SH-SY5Y (cell line): ENCODE data around the gene MATK.

Experiments
- GATA2 ChIP-seq: IDR thresholded peaks from 2 replicates; pipeline ENCODE4 v1.6.1; 2011; ENCODE audit warnings: mild to moderate bottlenecking, low read depth, low read length
- GATA3 ChIP-seq: IDR thresholded peaks from 2 replicates; pipeline ENCODE4 v1.6.1; 2011; ENCODE audit warnings: low read depth, mild to moderate bottlenecking, low read length, moderate library complexity

The MATK gene

DNA sequence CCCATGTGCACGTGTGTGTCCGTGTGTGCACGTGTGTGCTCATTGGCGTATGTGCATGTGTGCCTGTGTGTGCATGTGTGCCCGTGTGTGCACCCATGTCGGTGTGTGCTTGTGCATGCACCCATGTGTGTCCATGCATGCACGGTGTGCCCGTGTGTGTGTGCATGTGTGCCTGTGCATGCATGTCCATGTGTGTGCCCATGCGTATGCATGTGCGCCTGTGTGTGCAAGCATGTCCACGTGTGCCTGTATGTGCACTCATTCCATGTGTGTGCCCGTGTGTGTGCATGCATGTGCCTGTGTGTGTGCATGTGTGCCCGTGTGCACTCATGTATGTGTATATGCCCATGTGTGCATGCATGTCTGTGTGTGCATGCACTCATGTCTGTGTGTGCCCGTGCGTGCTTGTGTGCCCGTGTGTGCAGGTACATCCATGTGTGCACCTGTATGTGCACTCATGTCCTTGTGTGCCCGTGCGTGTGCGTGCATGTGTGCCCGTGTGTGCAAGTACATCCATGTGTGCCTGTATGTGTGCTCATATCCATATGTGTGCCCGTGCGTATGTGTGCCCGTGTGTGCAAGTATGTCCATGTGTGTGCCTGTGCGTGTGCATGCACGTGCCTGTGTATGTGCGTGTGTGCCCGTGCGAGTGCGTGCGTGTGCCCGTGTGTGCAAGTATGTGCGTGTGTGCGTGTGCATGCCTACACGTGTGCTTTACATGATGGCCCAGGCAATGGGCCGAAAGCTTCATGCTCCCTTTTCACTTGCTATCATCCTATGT is 21.6 kb upstream of the MATK start:
- TF ChIP-seq GATA2: no peak
- TF ChIP-seq GATA3: no peak

DNA sequence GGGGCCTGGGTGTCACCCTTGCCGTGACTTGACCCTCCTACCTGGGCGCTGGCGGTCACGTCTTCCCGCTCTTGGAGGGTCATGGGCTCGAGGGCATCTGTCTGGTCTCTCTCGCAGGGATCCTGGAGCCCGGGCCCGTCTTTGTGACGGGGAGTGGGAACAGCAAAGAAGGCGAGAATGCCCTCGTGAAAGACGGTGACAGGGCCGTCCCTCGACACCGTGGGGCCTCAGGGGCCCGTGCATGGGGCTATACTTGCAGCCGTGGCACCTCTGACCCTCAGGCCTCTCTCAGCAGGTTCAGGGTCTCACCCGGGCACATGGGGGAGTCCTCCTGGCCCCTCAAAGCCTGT is 20.9 kb upstream of the MATK start:
- no peak for TF ChIP-seq GATA3

DNA sequence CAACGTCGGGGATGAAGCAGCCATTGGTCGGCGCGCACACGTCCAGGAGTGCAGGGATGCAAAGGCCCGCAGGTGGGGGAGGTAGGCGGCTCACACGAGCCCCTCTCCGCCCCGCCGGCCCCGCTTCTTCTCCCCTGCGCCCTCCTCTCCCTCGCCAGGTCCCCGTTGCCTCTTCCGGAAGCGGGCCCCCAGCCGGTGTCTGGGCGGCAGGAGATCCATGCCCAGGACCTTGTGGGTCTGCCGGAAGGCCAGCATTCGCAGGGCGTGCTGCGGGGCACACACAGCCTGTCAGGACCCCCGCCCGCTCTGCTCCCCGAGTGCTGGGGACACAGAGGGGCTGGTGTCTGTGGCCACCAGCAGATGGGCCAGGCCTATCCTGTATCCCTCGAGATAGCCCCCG is 19.7 kb upstream of the MATK start:
- TF ChIP-seq GATA2: no peak
- no peak for TF ChIP-seq GATA3

DNA sequence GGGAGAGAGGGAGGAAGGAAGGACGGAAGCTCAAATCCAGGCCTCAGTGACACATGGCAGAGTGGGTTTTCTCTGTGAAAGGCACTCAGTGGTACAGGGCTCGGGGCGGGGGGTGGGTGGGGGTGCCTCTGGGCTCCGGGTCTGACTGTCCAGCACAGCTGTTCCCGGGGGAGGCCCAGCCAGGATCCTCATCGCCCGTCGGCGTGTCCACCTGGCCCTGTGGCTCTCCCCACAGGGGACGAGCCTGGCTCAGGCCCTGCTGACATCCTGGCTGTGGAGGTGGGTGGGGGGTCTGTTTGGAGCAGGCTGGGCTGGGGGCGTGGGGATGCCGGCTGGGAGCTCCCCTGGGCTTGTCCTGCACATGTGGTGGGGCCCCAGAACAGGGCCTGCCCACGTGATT is 18.2 kb upstream of the MATK start:
- TF ChIP-seq GATA2 (no peak), GATA3 (no peak)

DNA sequence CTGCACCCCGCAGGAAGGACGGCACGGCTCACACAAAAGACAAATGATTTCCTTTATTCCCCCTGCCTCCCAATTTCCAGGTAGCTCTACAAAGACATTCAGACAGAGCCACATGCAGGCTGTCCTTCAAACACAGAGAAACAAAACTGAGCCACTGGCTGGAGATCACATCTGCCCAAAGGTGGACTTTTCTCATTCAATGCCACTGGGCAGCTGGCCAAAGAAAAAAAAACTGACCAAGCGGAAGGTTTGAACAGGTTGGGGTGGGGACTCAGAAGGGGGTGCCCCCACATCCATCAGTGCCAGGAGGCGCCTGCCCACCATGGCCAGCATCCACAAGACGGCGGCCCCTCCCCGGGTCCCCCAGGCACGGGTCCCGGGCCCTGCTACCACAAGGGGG is 17.8 kb upstream of the MATK start:
- TF ChIP-seq GATA3: no peak
- TF ChIP-seq GATA2: no peak

DNA sequence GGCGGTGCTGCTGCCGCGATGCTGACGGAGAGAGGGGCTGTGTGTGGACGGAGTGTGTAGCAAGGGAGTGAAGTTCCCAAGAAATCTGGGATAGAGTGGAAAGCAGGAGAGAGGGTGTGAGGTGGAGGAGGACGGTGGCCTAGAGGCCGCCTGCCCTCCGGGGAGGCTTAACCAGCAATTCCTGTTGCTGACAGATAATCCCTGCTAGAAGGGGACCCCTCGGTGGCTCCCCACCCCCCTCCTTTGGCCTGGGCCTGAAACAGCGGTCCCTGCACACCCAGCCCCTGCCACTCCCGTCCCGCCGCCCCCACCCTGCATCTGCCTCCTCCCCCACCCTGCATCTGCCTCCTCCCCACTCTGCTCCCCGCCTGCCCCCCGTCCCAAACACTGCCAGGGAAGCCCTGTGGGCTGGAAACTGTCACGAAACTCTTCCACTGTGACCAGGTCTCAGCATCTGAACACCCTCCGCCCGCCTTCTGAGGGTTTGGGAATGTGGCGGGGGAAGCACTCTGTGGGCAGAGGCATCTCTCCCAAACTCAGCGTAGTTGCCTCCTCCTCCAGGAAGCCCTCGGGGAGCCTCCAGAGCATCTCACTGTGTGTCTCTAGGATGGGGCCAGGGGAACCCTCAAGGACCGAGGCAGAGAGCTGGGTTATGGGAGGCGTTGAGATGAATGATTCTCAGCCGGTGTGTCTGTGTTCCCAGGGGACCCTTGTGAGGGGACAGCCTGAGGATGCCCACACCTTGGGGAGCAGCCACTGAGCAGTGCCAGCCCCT is 17.1 kb upstream of the MATK start:
- TF ChIP-seq GATA3: no peak
- no peak for TF ChIP-seq GATA2

DNA sequence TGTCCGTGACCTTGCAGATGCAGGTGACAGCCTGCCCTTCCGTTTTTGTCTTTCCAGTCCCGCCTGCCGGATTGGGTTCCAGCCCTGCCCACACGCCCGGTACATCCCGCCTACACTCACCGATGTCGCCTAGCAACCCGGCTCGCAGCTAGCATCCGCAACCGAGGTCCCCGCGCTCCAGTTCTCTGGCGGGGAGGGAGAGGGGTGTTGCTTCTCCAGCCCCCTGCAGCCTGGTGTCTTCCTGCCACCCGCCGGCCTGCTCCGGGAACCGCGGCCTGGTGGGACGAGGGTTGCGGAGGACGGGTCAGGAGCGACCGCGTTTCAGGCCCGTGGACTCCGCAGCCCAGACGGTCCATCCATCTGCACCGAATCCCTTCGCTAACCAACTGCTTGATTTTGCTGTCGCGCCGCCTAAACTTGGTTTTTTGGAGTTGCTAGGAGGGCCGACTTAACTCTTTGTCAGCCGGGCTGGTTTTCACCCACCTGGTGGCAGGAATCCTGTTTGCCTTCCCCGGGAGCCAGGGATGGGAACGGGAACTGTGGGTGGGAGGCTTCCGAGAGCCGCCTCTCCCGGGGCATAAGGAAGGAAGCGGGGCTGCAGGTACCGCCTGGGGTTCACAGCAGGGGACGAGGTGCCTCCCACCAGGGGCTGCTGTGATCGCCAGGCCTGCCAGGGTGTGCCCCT is 15.4 kb upstream of the MATK start:
- TF ChIP-seq GATA3 (no peak), GATA2 (no peak)

DNA sequence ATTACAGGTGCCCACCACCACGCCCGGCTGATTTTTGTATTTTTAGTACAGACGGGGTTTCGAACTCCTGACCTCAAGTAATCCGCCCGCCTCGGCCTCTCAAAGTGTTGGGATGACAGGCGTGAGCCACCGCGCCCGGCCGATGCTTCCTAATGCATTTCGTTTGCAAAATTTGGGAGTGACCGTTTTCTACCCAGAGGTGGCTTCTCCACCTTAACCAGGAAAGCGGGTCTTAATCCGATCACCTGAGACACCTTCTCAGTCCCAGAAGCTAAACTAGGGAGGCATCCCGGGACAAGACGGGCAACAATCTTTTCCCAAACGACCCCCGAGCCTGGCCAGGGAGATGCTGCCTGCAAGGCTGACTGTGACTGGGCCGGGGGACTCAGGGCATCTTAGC is 14.8 kb upstream of the MATK start:
- TF ChIP-seq GATA3 (no peak), GATA2 (no peak)

DNA sequence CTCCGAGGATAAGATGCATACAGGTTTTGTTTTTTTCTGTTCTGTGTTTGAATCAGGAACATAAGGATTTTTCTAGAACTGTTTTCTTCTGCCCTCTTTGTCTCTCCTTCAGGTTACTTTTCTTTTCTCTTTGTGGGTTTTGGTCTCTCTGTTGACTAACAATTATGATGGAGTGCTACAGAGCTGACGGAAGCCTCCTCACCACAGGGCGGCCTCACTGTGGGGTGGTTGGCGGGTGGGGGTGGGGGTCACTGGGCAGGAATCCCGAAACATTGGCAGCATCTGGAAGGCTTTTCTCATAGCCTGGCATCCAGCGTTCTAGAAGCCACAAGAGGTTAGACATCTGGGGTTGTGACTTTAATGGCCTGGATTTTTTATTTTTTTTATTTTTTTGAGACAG is 12.0 kb upstream of the MATK start:
- TF ChIP-seq GATA3 (no peak), GATA2 (no peak)

DNA sequence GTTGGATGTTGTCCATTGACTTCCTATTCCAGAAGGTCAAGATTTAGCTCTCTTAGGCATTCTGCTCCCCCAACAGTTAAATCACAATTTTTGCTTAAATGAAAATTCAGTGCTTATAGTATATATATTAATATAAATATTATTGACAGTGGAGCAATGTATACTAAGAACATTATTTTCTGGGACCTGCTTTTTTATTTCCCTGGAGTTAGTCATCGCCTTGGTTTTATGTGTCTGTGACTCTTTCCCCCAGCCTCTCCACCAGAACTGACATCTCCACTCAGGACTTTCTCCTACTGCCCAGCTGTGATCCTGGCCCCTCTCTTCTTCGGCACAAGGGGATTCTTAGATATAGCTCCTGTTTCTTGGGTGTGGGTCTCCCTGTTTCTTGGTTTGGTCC is 10.2 kb upstream of the MATK start:
- TF ChIP-seq GATA3: no peak
- TF ChIP-seq GATA2: no peak

DNA sequence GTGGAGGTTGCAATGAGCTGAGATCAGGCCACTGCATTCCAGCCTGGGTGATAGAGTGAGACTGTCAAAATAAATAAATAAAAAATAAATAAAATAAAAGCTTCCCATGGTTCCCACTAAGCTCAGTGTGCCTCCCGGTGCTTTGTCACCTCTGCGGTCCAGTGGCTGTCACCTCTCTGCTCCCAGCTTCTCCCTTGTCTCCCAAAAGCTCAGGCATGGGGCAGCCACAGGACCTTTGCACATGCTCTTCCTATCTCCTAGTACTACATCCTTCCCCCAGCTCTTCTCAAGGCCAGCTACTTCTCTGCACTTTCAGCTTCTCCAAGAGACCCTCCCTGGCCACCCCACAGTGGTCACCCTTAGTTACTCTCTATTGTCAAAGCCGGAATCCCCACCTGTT is 7.6 kb upstream of the MATK start:
- no peak for TF ChIP-seq GATA3
- TF ChIP-seq GATA2: no peak

DNA sequence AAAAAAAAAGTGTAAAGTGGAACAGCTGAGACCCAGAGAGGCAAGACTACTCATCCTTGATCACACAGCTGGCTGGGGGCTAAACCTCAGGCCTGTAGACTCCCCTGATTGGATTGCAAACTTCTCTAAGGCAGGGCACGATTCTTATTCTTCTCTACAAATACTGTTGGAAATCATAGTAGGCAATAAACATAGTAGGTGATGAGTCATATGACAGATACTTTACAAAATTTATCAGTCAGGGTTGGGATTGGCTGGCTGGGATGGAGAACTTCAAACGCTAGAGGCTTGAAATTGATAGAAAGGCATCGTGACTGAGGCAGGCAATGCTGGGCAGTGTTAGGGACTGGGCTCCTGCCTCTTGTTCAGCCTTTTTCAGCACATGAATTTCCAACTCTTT is 5.9 kb upstream of the MATK start:
- TF ChIP-seq GATA3: no peak

DNA sequence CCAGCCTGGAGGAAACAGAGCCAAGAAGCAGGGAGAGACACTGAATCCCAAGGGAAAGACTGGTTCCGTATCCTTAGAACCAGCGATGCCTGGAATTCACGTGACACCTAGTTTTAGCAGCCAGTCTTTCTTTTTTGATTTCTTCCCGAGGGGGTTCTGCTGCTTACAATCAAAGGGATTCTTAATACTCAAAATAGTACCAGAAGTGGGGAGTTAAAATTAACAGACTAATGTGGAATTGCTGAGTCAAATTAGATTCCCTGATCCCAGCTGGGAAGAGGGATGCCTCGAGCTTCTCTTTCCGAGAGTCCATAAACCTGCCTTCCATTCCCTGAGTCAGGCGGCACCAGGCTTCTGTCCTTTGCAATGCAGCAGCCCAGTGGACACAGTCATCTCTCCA is 4.8 kb upstream of the MATK start:
- TF ChIP-seq GATA3 (no peak), GATA2 (no peak)

DNA sequence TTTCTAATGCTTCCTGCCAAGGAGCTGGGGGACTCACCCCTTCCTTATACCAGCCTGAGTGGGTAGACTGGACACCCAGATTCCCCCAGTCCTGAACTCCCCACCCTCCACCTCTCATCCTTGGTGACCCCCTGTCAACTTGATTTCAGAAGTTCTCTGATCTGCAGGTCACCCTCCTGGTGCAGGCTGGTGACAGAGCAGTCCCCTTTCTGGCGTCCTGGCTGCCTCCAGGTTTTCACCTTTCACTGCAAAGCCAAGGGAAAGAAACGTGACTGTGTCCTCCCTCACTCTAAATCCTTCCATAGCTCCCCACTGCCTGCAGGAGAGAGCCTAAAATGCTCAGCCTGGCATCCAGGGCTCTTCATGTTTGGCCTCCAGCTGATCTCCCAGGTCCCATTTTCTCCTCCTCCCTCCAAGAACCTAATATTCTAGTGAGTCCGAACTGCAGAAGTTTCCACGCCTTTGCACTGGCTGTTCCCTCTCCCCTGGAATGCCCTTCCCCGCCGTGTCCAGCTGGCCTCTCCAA is 4.1 kb upstream of the MATK start:
- TF ChIP-seq GATA3: no peak
- no peak for TF ChIP-seq GATA2

DNA sequence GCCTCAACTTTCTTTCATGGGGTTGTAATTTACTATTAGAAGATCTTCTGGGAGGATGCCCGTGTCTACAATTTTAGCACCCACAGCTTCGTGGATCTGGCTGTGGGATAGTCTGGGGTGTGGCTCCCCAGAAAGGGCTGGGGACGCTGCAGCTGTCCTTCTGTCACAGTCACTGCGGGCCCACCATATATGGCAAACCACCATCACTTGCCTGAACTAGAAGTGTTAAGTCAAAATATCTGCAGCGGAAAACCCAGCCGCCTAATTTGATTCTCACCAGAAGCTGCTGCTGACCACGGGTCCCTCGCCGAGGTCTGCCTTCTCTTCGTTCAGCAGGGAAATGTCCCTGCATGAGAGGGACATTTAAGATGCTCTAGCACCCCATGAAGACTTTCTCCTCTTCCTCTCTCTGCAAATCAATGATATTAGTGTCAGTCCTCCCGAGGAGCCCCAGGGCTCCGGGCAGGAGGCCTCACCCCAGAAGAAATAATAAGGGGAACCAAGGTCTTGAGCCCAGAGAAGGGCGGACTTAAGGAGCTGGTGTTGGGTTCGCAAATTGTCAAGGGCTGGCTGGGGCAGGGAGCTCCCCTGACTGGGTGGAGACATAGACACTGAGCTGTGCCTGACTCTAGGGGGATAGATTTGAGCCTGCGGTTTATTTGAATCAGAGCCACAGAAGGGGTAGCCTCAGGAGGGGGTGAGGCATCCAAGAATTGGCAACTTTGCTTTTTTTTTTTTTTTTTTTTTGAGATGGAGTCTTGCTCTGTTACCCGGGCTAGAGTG is 3.0 kb upstream of the MATK start:
- no peak for TF ChIP-seq GATA2
- no peak for TF ChIP-seq GATA3
